ENCODE data around the gene RGS11.

RGS11 gene
- long read RNA-seq, donor 1, result 0 reads
- long read RNA-seq, donor 2, result 0 reads
- long read RNA-seq, donor 3, result 0 reads
- long read RNA-seq, donor 4, result 0 reads
- long read RNA-seq, donor 5, result 0 reads
- long read RNA-seq, donor 6, result 0 reads
- long read RNA-seq, donor 7, result 0 reads
- long read RNA-seq, donor 8, result 0 reads

DNA sequence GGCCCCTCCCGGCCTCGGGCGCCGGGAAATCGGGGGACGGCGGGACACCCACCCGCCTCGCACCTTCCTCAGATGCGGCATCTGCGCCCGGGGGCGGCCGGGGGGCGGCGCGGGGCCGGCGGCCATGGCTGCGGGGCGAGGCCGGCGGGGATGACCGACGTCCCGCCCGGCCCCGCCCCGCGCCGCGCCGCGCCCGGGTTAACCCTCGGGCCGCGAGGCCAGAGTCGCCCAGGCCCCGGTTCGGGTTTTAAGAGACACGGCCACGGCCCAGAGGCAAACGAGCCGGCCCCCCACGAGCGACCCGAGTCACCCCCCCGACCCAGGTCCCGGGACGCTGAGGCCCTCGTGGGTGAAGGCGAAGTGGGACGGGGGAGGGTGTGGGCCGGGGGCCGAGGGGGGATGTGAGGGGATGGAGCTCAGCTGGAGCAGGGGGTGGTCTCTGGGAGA, at the start of gene RGS11:
Gene RGS11 (minus strand): TSS at position 159 of the 447 bp plus-strand sequence. CDS start 33 bp downstream, at position 126.
- DNase-seq, result no peak

DNA sequence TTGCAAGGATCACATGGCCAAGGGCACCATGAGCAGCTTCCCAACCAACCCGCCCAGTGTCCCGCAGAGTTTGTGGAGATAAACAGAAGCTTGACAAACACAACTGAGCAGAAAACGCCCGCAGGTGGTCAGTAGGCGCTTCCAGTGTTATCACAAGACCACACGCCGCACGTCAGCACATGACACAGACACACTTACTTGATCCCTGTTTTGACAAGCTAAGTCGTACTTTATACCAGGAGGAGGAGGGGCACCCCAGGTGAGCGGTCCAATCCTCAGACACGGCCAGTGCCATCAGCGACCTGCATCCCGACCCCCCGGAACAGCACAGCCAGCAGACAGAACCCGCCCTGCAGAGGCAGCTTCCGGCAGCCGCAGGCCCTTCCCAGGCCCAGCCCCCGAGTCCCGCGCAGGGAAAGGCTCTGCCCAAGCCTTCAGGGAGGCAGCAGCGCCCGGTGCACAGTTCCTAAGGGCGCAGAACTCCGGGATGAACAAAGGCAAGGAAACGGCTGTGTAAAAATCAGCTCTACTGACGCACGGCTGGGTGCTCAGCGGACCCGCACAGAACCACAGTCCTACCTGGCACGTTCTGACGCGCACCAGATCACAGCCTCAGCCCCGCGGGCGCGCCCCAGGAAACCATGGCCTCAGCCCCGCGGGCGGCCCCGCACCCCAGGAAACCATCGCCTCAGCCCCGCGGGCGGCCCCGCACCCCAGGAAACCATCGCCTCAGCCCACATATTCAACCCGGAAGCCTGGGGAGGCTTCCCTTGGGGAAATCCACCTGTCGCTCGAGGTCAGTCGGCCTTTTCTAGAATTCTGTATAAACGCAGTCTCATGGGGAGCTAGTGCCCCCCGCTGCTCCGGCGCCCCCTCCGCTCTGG, 48.9 kb upstream of the RGS11 start:
- DNase-seq, result peak; percentile 47

DNA sequence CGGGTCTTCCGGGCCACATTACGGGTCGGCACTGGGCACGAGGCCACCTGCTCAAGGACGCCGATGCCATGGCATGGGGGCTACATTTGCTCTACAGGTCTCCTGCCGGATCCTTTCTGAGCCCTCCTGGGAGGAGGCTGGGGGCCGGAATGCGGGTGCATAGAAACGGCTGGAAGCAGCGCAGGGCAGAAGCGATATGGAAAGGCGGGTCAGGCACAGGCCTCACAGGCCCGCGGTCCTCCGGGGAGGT, 48.4 kb upstream of the RGS11 start:
- no peak for DNase-seq

DNA sequence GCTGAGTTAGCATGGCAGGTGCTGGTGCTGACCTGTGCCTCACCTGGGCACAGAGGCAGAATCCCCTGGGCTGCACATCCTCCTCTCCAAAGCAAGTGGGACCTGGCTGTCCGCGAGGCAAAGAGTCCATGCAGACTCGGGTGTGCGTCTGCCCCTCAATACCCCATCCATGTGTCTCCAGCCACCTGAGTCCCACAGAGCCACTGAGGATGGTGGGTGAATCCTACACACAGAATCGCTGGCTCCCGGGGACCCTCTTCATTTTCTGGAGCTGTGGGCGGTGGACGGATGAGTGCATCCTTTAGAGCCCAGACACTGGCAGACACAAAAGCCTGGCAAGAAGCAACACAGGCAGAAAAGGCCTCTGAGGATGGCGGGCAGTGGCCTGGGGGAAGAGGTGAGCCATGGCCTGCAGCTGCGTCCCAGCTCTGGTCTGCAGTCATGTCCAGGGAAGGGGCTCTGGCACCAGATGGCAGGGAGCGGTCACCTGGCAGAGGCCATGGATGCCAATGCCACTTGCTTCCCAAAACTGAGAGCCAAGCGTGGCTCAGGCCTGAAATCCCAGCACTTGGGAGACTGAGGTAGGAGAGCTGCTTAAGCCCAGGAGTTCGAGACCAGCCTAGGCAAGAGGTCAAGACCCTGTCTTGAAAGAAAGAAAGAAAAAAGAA, 46.9 kb upstream of the RGS11 start:
- no peak for DNase-seq

DNA sequence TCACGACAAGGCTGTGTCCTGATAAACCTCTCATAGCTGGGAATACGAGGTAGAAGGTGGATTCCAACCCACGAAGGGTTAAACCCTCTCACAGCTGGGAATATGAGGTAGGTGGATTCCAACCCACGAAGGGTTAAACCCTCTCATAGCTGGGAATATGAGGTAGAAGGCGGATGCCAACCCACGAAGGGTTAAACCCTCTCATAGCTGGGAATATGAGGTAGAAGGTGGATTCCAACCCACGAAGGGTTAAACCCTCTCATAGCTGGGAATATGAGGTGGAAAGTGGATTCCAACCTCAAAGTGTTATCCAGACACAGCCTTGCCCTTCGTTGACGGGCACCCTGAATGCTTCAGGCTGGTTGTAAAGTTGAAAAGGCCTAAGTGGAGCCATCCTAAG, 45.8 kb upstream of the RGS11 start:
- no peak for DNase-seq

DNA sequence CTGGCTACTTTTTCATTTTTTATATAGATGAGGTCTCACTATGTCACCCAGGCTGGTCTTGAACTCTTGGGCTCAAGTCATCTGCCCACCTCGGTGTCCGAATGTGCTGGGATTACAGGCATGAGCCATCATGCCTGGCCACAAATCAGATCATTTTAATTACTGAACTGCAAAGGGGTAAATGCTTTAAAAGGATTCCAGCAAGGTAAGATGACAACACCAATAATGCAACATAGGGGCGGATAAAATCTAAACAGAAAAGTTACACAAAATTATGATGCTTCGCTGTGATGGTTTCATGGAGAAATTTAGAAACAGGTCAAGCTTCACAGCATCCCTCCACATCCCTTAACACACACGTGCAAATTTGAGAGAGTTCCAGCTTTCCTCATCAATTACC, 44.5 kb upstream of the RGS11 start:
- no peak for DNase-seq

DNA sequence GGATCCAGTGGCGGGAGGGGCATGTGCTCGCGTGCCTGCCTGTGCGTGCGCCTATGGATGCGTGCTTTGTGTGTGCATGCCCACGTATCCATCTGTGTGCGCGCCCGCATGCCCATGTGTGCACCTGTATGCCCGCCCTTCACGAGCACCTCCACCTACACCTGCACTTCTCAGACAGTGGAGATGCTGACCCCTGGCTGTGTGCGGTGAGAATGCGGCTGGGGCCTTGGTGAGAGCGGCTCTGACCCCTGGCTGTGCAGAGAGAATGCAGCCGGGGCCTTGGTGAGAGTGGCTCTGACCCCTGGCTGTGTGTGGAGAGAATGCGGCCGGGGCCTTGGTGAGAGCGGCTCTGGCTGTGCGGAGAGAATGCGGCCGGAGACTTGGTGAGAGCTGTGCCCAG, 42.9 kb upstream of the RGS11 start:
- DNase-seq, result no peak

DNA sequence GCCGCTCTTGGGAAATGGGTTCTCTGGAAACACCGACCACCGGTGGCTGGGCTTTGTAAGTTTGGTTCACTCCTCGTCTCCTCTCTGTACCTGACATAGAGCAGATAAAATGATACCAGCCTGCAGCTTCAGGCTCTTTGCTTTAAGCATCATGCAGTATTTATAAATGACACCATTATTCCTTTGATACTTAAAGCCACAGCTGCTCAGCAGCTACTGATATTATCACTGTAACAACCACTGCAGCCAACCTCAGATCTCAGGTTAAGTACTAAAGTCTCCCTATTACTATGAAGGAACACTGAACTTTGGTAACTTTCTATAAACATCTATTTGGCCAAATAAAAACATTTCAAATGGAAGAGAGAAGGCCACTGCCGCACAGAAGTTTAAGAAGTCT, 41.8 kb upstream of the RGS11 start:
- no peak for DNase-seq

DNA sequence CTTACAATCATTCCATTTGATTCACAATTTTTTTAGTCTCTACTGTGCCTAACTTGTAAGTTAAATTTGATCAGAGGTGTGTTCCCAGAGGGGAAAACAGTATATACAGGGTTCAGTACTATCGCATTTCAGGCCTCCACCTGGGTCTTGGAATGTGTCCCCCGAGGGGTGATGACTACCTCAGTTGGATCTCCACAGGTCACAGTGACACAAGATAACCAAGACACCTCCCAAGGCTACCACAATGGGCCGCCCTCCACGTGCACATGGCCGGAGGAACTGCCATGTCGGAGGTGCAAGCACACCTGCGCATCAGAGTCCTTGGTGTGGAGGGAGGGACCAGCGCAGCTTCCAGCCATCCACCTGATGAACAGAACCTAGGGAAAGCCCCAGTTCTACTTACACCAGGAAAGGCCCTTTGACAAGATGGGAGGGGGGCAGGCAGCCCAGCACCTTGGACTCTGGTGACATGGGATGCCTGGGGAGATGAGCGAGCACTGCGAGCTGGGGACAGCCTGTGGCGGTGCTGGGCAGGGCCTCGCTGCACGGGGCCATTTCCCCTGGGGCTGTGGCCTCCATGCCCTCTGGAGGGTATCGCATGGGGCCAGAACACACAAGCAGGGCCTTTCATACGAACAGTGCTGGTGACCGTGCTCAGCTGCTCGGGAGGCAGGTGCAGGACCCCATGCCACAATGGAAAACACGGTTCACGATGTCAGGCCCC, 41.2 kb upstream of the RGS11 start:
- DNase-seq, result no peak

DNA sequence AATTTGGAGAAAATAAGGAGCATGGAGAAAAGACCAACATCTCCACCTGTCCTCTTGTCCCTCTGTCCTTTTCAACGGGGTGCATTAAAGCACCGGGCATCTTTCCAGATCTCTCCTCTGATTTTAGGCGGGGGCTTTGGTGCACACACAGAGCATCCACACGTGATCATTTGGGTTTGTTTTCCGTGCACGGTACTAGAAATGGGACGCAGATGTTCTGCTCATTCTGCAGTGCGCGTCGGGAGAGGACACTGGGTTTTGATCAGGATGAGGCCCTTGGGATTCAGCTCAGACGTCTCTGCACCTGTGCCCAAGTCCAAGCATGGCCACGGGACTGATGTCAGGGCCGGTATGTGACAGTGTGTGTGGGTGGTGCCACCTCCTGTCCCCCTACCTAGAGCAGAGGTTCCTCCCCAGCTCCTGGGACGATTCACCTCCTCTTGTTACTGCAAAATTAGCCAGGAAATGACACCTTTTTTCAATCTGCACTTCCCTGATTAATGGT, 39.1 kb upstream of the RGS11 start:
- no peak for DNase-seq

DNA sequence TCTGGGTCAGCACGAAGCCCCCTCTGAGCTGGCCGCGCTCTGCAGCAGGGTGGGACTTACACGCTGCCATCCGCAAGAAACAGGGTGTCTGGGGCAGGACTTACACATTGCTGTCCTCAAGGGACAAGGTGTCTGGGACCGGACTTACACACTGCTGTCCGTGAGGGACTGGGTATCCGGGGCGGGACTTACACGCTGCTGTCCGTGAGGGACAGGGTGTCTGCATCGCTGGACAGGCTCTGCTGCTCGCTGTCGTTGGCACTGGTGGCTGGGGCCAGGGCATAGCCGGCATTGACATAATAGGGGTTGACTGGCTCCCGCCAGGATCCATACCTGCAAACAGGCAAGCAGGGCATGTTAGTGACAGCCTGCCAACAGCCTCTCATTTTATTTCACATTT, 38.6 kb upstream of the RGS11 start:
- no peak for DNase-seq

DNA sequence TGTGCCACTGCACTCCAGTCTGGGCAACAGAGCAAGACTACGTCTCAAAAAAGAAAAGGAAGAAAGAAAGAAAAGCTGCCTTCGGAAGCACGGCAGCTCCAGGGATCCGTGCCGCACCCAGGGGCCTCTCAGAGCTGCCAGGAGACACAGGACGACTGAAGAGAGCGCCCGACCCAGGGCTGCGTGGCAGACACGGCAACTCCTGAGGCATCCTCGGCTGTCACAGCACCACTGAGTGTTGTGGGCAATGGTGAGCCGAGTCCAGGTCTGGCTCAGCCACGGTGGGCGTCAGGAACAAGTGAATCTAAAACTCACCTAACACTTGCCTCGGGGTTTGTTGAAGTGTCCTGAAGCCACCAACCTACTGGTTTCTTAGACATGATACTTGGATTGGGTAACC, 36.0 kb upstream of the RGS11 start:
- DNase-seq, result no peak

DNA sequence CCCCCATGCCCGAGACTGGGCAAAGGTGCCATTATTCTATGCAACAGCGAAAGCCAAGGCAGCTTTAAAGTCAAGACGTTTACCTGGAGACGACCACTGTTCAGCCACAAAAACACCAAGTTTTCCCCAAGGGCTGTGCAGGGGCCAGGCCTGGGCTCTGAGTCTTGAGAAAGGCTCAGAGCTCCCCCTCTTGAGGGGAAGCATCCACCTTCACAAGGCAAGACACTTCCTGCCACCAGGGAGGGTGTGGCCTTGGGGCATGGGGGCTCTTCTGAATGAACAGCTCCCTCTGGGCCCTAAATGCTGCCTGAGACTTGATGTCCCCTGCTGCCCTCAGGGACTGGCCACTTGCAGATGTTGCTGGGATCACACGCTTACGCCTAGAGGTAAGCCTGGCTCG, 33.7 kb upstream of the RGS11 start:
- no peak for DNase-seq

DNA sequence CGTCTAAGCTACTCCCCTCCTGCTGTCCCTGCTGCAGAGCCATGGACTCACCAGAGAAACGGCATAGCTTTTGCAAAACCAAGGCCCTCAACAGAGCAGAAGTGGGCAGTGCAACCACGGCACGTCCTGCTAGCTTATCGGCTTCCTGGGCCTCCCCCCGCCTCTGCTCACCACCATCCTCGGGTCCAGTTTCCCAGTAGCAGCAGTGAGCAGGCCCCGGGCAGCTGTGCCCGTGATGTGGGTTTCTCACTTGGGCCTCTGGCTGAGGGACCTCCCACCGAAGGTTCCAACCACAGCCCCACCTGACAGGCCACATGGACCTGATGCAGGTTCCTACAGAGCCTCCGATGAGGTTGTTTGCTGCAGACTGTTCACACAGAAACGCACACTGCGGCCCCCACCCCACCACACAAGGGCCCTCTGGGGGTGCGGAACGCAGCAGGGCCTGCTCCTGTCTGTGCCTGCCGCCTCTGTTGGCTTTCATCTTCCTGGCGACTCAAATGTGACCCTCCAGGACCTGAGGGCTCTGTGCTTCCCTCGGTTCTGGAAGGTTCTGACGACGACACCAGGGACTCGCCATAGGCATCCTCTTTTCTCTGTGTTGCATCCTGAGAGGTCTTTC, 32.1 kb upstream of the RGS11 start:
- DNase-seq, result no peak

DNA sequence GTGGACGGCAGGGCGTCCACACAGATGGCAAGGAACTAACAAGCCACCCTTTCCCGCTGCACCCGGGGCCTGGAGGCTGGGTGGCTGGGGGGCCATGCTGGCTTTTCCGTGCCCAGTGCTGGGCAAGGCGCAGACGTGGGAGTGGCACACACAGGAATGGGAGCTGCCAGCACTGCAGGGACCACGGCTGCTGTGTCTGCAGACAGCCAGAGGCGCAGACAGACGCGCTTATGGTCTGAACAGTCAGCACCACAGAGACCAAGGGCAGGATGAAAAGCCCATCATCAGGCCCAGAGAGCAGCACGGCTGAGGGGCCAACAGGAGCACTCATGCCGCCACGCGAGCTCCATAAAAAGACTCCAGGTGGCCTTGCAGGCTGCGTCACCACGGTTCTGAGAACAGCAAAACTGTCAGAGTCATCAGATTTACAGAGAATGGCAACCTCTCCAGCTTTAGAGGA, 31.2 kb upstream of the RGS11 start:
- no peak for DNase-seq

DNA sequence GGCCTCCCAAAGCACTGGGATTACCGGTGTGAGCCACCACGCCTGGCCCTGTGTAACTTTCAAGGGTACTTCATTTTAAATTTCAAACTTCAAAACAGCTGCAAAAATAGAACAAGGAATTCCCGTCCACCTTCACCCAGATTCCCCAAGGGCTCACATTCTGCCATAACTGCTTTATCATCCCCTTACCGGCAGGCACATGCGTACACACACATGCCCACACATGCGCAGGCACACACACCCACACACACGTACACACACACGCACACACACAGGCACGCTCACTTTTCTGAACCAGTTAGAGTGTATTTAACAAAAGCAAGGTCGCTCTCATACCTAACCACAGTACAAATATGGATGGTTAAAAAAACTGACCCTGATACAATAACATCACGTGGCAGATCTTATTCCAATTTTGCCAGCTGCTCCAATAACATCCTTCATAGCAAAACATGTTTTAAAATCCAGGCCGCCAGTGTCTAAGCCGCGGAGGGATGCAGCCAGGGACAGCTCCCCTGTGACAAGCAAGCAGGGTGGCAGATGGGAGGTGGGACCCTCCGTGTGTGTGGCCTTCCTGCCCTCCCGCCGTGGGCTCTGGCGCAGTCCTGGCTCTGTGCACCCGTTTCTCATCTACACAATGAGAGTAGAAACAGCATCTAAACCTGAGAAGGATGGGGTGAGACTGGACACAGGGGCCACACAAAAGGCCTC, 30.3 kb upstream of the RGS11 start:
- no peak for DNase-seq

DNA sequence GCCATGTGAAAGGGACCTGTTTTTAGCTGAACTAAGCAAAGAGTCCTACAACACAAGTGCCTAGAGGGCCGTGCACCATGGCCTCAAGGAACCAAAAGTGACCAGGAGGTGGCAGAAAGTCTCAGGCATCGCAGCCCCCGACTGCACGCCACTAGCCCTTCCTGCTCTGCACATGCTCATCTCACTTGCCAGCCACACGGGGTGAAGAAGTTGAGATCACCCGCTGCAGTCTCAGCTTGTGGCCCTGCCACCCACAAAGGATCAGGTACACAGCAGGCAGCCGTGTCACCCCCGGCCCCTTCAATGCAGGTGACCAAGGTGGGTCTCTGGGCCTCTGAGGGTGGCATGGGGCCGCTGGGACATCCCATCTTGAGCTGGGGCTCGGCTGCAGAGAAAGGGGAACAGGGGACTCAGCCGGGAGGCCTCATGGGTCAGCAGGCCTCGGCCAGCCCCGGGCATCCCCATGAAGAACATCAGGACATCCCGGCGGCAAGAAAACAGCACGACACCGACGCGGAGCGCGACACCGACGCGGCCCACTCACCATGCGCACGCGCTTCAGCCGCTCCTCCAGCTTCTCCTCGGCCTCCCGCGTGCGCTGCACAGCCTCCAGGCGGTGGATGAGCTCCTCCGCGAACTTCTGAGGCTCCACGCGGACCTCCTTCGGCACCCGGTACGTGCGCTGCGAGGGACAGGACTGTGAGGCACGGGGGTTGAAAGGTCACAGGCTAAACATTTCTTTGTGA, 28.2 kb upstream of the RGS11 start:
- DNase-seq, result no peak

DNA sequence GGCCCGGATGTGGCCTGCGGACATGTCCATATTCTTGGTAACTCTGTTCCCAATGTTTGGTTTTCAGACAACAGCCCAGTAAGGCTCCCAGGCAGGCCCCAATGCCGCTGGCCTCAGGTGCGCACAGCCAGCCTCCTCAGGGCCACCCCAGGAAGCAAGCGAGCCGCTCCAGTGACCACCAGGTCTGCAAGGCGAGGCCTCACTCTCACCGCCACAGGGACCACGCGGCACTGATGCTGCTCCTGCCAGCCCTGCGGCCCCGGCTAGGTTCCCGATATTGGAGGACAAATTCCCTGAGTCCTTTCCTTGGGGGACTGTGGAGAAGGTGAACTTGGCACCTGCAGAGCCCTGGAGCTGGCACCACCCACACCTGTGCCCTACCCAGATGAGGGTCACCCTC, 26.2 kb upstream of the RGS11 start:
- DNase-seq, result no peak

DNA sequence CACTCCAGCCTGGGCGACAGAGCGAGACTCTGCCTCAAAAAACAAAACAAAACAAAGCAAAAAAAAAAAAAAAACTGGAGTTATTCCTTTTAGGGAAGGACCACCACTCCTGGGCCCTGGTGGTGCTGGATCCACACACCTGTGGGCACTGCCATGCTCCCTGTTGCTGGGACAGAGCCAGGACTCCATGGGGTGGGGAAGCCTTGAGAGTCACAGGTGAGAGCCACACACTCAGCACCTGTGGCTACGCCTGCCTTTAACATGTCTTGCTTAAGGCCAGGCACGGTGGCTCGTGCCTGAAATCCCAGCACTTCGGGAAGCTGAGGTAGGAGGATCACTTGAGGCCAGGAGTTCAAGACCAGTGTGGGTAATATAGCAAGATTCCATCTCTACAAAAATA, 25.5 kb upstream of the RGS11 start:
- no peak for DNase-seq

DNA sequence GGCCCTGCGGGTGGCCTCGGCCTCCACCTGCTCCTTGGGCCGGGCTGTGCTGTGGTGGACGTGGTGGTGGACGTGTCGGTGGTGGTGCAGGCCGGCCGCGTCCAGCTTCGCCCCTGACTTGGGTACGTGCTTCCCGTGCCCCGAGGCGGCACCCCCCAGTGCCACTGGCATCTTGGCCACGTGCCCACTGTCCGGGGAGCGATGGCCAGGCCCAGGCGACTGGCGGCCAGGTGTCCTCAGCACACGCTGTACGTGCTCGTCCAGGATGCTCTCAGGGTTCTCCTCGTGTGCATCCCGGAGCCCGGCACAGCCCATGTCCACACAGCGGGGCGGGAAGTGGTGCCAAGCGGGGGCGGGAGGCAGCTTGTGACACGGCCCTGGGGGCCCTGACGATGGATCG, 22.1 kb upstream of the RGS11 start:
- DNase-seq, result no peak
